Erythroblast (primary cell): ENCODE measurements around the gene LDLRAD4.

ENCODE experiments used
- GATA1 ChIP-seq: IDR thresholded peaks from 2 replicates; pipeline ENCODE4 v1.6.1; 2011; ENCODE audit warnings: low read depth, mild to moderate bottlenecking, control low read depth, low read length, moderate library complexity
- POLR2A ChIP-seq: IDR thresholded peaks from 2 replicates; pipeline ENCODE4 v1.6.1; 2011; ENCODE audit warnings: mild to moderate bottlenecking, low read length

GRCh38 chr18:13461469-13461868 lies 242.9 kb downstream of the LDLRAD4 start:
- no peak for TF ChIP-seq POLR2A
- no peak for TF ChIP-seq GATA1
